GM21367 (cell line): Measurements from ENCODE around the gene DCC.

Experiments
- ATAC-seq: cut with Tn5 transposase; IDR thresholded peaks from one replicate; pipeline ENCODE4 v1.9.1; 2021; ENCODE audit not compliant: unreplicated experiment

DCC gene

DNA sequence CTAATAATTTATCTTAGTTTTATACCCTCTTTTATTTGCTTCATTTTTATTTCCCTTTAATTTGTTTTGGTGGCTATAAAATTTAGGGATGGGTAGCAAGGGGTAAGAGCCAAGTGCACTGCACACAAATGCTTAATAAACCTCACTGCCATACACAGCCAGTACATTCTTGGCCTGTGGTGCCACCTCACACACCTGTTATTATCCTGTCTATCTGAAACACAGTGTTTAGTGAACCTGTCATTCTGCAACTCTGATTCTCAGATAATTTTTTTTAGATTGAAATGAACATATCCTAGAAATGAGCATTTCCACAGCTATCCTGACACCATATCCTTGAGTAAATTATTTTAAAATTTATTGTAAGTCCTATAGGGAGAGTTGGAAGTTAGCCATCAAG lies 807.5 kb downstream of the DCC start:
- ATAC-seq, result no peak

DNA sequence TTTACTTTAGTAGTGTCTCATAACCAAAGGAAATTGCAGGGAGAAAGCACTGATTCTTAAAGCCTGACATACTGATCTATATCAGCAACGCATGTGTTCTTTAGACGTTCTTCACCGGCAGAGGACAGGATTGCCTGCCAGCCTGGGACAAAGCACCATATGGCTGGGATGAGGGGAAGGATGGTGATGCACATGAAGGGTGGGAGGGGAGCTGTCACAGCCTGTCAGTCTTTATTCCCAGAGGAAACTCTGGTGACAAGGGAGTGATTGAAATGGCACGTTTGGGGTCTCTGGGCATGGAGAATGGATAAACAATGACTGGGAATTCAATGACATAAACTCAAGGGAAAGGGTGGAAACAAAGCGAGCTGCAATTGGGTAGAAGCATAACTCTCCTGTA lies 808.1 kb downstream of the DCC start:
- ATAC-seq, result no peak

DNA sequence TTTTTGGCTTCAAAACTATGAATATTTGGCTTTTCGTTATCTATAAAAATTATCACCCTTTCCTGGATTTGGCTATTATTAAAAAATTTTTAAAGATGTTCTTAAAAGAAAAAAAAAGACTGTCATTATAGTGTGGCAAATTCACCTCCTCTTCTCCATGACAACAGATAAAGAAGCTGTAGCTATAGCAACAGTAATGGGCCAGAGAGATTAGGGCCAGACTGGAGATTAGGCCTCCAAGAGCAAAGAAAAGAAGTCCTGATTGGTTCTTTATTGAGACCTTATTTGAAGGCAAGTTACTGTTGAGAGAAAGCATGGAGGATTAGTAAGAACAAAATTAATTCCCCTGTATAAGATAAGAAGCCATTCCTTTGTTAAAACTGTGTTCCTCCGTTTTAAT lies 812.5 kb downstream of the DCC start:
- ATAC-seq, result no peak

DNA sequence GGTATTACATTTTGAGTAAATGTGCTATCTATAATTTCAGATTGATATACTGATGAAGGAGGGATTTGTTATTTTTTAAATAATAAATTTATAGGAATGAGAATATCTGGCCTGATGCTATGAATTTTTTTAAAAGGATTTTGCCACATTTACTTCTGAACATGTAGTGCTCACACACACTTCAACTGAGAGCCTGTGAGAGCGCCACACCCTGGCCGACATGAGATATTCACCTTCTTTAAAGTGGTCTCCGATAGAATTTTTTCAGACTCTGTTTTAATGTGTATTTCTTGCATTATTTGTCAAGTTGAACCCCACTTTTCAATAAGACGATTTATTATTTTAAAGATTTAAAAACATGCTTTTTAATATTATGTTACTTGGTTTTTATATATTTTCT lies 813.3 kb downstream of the DCC start:
- ATAC-seq, result no peak

DNA sequence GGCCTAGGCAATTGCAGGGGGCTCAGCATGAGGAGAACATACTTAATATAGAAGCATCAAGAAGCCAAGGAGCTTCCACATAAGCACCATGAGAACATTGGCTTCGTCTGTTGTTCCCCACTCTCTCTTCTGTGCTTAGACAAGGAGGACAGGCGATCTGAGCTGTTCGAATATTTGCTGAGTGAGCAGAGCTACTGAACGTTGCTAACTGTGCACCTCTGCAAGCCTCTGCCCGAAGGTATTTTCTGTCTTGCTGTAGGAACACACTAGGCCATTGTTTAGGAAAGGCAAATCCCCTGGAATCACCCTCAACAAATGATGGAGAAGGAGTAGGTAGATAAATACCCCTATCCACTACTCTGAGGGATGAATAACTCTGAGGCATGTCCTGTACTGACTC lies 813.8 kb downstream of the DCC start:
- ATAC-seq, result no peak

DNA sequence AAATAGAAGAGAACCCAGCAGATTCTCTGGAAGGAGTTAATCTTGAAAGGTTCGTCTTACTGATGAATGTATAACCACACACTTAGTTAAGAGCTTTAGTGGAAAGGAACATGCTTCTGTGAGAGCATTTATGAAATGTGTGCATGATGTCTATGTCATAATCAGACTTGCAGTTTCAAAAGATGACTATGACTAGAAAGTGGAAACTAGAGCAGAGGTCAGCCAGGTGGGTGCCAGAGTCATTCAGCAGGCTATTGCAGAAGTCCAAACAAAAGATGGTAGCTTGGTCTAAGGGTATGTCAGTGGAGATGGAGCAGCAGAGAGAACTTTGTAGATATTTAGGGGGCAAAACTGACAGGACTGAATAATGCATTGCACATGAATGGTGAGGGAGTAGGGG lies 825.8 kb downstream of the DCC start:
- no peak for ATAC-seq

DNA sequence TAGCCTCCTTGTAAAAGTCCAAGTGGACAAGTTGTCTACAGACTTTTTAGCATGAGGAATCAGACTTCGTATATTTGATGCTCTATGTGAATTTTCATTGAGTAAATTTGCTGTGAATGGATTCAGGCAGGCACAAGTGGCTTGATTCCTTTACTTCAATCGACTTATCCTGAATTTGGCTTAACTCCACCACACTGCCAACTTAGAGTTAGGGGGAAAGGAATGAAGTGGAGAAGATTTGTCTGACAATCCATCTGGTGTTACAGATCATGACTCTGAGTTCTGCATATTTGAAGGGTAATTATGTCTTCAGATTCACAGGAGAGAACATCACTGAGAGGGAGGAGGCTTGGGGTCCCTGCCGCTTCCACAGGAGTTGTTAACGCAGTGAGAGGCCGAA lies 829.3 kb downstream of the DCC start:
- ATAC-seq, result no peak

DNA sequence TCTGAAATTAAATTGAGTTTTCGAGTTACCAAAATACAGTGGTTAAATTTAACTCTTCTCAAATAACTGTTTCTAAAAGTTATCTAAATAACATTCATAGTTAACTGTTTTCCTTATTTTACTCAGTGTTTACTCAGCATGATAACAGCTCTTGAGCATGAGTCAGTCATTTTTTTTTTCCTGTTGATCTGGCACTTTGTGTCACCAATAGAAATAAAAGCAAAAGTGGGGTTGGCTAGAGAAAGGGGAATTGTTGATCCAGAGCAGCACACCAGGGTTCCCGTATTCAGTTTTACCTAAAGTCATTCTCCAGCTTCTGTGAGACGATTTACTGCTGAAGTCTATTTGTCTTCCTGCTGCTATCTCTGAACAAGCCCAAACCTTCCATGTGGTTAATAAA lies 851.6 kb downstream of the DCC start:
- ATAC-seq, result no peak

DNA sequence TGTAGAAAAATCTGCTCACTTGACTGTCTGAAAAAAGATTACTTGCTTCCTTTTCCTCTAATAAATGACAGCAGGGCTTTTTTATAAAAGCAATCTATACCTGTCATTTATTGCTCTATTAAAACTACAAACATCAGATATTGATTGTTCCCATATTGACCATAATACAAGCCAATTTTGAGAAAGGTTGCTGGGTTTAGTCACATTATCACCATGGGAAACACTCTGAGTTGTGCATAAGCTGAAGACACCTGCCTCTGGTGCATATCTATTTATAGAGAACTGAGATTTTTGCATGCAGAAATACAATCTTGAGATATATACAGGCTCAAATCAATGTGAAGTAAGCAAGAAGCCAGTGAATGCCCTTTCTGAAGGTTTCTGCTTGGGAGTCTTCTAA lies 853.9 kb downstream of the DCC start:
- no peak for ATAC-seq

DNA sequence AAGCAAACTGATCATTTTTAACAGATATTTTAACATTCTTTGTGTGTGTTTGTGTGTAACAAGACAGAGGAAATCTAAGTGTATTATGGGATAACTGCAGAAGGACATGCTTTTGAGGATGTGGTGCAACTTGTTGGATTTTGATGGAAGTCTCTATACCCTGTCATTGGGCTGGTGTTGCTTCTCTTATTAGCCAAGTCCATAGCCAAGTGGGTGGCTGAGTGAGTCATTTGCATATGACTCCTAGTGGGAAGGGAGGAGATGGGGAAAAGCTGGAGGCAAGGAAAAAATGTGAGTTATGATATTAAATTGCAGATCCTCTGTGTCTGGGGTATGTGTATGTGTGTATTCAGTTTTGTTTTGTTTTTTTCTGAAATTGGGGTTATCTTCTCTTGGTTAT lies 879.9 kb downstream of the DCC start:
- no peak for ATAC-seq

DNA sequence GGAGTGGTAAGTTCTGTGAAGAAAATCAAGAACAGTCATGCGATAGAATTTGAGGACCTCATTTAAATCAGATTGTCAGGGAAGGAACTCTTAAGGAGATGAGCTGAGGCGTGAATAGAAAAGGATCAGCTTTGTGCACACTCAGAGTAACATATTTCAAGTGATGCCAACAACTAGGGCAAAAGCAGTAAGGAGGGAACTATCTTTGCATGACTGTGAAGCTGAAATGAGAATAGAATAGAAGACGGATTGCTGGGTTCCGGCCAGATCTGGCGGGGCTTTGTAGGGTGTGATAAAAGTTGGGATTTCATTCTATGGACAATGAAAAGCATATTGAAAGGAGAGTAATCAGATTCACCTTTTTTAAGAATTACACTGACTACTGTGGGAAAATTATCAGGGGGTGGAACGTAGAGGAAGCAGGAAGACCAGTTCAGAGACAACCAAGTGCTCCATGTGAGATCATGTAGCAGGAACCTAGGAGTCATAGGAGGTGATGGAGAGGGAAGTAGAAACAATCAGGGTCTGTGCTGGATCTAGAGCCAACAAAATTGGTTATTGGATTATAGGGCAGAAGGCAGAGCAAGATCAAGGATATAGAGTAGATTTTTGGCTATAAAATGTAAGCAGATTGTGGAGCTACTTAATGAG lies 884.3 kb downstream of the DCC start:
- no peak for ATAC-seq

DNA sequence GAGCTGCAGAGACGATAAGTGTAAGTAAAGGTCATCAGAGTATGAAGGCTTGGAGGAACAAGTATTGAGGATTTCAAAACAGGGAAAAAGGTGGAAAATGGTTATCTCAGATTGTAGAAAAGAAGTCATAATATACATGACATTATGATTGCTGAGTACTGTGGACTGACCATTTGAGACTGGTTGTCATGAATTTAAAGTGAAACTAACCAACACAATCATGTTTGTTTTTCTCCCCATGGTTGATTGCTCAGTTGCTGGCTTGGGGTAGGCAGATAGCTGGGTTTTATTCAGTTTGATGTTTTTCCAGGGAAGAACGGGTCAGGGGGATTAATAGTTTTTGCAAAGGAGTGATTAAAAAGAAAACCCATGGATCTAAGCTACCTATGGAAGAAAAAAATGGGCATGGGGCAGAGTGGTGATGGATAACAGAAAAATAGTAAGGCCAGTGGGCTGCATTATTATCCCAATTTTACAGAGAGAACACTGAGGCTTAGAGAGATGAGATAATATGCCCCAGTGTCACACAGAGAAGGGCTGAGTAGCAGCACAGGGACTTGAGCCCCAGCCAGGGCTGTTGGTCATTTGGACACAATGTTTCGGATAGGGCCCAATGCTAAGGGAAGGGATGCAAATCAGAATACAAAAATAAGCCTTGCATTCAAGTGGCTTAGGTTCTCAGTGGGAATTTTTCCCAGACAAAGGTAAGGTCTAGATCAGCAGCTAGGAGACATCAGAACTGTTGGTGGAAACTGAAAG lies 885.7 kb downstream of the DCC start:
- no peak for ATAC-seq

DNA sequence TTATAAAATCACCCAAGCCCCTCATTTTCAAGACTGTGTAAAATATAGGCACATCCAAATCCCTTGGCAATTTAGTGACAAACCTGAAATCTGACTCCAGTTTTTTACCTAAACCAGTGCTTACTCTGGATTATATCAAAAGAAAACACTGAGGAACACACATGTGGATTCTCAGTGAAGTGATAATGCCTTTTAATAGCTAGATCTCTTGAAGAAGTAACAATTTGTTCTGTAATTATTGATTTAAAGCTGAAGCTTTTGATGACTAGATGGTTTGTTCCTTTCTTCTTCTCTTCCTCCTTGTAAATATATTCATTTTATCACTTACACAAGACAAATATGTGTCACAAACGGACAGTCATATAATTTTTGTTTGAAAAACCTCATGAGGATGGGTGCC lies 894.6 kb downstream of the DCC start:
- no peak for ATAC-seq

DNA sequence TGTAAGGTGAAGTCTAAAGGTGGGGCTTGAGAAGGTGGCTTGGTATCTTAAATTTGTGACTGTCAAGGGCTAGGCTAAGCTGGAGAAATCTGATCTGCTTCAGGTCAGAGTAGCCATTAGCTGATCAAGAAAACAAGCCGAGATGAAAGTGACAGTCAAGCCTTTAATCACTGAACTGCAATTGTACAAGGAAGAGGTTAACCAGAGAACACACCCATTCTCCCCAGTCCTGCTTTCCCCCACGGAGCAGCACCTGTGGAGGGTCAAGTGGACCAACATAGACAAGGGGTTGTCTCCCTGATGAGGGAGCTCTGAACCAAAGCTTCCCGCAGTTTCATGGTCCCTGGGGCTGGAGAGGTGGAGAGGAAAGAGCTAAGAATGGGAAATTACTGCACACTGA lies 901.2 kb downstream of the DCC start:
- no peak for ATAC-seq

DNA sequence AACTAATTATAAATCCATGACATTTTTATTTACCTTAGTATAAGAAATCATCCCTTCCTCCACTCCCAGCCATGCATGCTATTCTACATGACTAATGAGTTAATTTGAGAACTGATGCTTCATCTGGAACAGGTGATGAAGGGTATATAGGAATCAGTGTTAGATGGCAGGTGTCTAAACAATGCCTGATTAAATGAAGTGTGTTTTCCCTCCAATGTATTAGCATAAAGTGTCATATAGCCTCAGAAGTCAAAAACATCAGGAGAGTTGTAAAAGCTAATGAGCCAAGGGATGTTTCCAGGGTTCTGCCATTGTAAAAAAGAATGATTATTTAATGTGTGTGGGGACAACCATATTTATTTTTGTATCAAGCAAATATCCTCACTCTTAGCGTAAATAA lies 913.8 kb downstream of the DCC start:
- ATAC-seq, result no peak

DNA sequence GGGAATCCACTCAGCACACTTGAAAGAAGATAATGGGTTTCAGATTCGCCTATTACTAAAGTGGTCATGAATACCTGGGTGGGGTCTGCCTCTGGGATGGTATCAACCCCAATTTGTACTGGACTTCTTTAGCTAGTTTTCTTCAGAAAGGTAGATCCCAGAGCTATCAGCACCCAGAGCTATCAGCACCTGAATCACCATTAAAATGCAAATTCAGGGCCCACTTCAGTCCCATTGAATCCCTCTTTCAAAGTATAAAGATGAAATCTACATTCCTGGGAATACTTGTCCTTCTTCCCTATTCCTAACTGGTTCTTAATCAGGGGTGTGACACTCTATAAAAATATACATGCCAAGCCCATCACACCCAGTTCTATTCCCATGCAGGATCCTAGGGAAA lies 914.3 kb downstream of the DCC start:
- ATAC-seq, result no peak

DNA sequence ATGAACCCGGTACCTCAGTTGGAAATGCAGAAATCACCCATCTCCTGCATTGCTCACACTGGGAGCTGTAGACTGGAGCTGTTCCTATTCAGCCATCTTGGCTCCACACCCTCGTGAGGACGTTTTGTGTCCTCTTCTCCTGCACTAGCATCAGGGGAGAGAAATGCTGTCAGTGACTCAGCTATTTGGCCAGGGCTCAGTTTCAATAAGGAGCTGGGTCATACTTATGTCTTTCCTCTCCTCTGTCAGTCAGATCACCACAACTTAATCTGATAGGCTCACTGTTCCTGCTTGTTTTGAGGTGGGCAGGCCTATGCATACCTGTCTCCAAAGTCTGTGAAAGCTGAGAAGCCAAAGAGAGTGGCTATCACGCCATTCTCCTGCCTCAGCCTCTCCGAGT lies 921.2 kb downstream of the DCC start:
- ATAC-seq, result no peak

DNA sequence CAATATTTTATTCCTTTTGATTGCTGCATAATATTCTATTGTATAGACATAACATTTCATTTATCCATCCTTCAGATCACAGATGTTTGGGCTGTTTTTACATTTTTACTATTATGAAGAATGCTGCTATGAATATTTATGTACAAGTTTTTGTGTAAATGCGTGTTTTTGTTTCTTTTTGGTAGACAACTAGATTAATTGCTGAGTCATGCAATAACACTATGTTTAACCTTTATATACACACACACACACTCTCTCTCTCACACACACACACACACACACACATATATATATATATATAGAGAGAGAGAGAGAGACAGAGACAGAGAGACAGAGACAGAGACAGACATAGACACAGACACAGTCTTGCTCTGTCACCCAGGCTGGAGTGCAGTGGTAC lies 926.9 kb downstream of the DCC start:
- no peak for ATAC-seq

DNA sequence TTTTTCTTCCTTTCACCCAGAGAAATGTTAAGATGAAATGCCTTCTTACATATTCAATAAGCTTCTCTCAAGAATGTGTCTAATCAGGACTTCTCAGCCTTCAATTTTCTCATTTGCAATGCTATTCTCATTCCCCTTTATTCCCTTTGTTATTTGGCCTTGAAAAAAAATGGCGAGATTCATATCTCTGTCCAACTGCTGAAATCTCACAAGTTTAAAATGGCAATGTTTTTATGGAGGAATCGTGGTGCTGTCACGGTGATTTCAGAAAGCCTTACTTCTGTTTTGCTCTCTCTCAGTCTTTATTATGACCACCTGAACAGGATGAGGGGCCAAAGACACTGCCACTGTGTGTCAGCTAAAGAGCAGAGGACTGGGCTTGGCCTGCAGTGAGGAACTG lies 928.5 kb downstream of the DCC start:
- no peak for ATAC-seq

DNA sequence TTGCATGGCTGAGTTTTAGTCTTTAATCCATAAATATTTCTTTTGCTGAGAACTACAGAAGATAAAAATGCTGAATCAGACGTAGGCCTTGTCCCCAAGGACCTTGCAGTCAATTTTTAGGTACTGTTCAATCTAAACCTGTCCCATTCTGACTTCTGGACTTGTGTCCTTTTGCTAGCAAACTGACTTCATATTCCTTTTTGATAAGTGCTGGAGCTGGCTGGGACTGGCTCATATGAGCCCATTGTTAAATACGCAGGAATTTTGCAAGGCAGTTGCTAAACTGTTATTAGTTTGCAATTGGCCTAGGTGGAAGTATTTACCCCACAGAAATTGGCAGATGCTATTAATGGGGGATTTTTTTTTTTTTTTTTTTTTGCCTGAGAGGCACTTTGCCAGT lies 941.4 kb downstream of the DCC start:
- no peak for ATAC-seq

DNA sequence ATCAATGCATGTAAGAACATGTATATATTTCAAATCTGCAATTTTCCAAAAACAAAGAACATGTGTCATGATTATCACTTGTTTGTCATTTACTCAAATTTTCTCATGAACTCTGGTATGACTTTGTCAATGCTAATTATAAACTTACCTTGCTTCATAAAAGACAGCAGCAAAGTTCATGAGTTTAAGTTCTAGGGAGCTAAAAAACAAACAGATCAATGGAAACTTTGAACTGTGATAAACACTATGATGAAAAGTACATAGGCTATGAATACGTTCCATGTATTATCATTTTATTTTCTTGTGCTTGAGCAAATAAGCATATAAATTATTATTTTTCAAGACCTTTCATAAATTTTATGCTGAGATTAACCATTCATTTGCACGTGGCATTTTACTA lies 943.7 kb downstream of the DCC start:
- no peak for ATAC-seq

DNA sequence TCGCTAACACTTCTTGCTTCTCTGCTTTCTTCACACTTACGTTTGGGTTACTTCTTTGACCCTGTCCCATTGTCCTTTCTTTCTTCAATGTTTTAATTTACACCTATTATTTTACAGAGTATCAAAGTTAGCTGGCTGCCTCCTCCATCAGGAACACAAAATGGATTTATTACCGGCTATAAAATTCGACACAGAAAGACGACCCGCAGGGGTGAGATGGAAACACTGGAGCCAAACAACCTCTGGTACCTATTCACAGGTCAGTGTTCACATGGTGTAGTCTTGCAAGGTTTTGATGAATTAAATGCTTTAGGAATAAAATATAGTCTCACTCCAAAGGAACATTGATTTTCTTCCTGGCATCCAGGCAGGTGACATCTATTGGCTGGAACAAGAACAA lies 965.5 kb downstream of the DCC start:
- ATAC-seq, result no peak

DNA sequence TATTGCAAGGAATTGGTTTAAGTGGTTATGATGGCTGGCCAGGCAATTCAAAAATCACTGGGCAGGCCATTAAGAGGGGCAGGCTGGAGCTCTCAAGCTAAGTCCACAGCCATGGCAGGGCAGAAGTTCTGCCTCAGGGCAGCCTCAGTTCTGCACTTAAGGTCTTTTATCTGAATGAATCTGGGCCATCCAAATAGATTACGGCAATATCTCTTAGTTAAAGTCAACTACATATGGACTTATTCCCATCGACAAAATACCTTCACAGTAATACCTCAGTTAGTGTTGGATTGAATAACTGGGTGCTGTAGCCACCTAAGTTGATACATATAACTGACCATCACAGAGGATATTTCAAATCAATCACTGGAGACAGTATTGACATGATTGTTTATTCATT lies 979.6 kb downstream of the DCC start:
- no peak for ATAC-seq
